ENCODE data around the gene KCNT1. TPM values are rescaled to one million over a fixed set of nuclear protein-coding genes. Genes with fewer than 3 reads are reported as not detected.

Gene KCNT1
- total and polyA plus RNA-seq, 2 donors (not counting 3 experiments of a cell fraction or from before 2014, with no cell fraction given), result not detected

GRCh38 chr9:135676891-135677290 lies 25.1 kb upstream of the KCNT1 start:
- no peak overlapping the region for H3K27ac ChIP-seq (ENCODE audit: insufficient read depth, low read depth, low read length)
- H3K9me1 ChIP-seq (replicated peaks; ENCODE audit: control insufficient read depth, extremely low read depth, insufficient read depth, low read length), result no peaks in the 10 kb centered on the region
- DNase-seq (ENCODE audit: low read depth, low spot score) (no peak), FAIRE-seq (no peak)
- no peaks in the 10 kb centered on the region for H3K79me2 ChIP-seq (ENCODE audit: control insufficient read depth, insufficient read depth, low read length)
- H4K20me1 ChIP-seq (replicated peaks; ENCODE audit: control insufficient read depth, extremely low read depth, insufficient read depth, low read length), result no peaks in the 10 kb centered on the region
- ChIA-PET CTCF (no interaction called here), POLR2A (no interaction called here)
- TF ChIP-seq EZH2 (IDR thresholded peaks at IDR 0.05; ENCODE audit: borderline replicate concordance, low read depth, low read length, severe bottlenecking) (no peak), POLR2A (IDR thresholded peaks at IDR 0.05; ENCODE audit: low read depth, low read length) (no peak), MYC (IDR thresholded peaks at IDR 0.05; ENCODE audit: low read depth, low read length) (no peak), GATA2 (IDR thresholded peaks at IDR 0.05; ENCODE audit: insufficient read depth, insufficient read length, low read depth, low read length) (no peak), POLR2AphosphoS5 (IDR thresholded peaks at IDR 0.05; ENCODE audit: insufficient read depth, low read depth, low read length) (no peak), JUN (IDR thresholded peaks at IDR 0.05; ENCODE audit: borderline replicate concordance, insufficient read depth, insufficient read length, low read depth) (no peak), MAX (IDR thresholded peaks at IDR 0.05; ENCODE audit: insufficient read depth, insufficient read length) (no peak), FOS (IDR thresholded peaks at IDR 0.05; ENCODE audit: borderline replicate concordance, insufficient read depth, low read length) (no peak)
- TF ChIP-seq, protein P1, sequence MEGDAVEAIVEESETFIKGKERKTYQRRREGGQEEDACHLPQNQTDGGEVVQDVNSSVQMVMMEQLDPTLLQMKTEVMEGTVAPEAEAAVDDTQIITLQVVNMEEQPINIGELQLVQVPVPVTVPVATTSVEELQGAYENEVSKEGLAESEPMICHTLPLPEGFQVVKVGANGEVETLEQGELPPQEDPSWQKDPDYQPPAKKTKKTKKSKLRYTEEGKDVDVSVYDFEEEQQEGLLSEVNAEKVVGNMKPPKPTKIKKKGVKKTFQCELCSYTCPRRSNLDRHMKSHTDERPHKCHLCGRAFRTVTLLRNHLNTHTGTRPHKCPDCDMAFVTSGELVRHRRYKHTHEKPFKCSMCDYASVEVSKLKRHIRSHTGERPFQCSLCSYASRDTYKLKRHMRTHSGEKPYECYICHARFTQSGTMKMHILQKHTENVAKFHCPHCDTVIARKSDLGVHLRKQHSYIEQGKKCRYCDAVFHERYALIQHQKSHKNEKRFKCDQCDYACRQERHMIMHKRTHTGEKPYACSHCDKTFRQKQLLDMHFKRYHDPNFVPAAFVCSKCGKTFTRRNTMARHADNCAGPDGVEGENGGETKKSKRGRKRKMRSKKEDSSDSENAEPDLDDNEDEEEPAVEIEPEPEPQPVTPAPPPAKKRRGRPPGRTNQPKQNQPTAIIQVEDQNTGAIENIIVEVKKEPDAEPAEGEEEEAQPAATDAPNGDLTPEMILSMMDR (IDR thresholded peaks at IDR 0.05; ENCODE audit: extremely low read depth in 1 of 2, insufficient read depth in 1 of 2, low read depth in 1 of 2, low read length in 2 of 2), result no peak
- H3K9me3 ChIP-seq (replicated peaks; ENCODE audit: control insufficient read depth, insufficient read depth, low read length), result no peaks in the 10 kb centered on the region
- H3K4me3 ChIP-seq (replicated peaks in 1 of 3; ENCODE audit: insufficient read depth in 1 of 3, low read depth in 1 of 3, low read length in 3 of 3), result no peak overlapping the region
- H3K36me3 ChIP-seq (ENCODE audit: control insufficient read depth in 2 of 2, extremely low read depth in 1 of 2, insufficient read depth in 2 of 2, low read length in 2 of 2), result no peaks in the 10 kb centered on the region
- no TSS peak for BruUV-seq (replicated peaks)
- no peak overlapping the region for H3K4me2 ChIP-seq (ENCODE audit: insufficient read depth, low read length)
- dilution Hi-C loops (cut with MboI; ENCODE audit: extremely low pct_ligation_motif_present, low sequenced_read_pairs) (no loop called here), intact Hi-C loops (cut with micrococcal nuclease) (no loop called here)
- H3K4me1 ChIP-seq (ENCODE audit: control insufficient read depth, extremely low read depth, insufficient read depth, low read length), result no peaks in the 10 kb centered on the region
- no peak overlapping the region for H3K9ac ChIP-seq (replicated peaks; ENCODE audit: extremely low read depth, insufficient read depth, low read length)
- no peaks in the 10 kb centered on the region for H3K27me3 ChIP-seq (ENCODE audit: control insufficient read depth in 2 of 2, insufficient read depth in 2 of 2, low read length in 2 of 2)
- H2AFZ ChIP-seq (ENCODE audit: low read depth, low read length), result no peak overlapping the region
